Prostate gland (tissue), 2 donors: ENCODE results near the gene PPP1R7. TPM values are rescaled to one million over a fixed set of nuclear protein-coding genes. Genes with fewer than 3 reads are reported as not detected.
A peak's percentile ranks its signal among the peaks of the same experiment; 100 is the strongest.

Experiments used
- DNase-seq: peaks from one replicate; pipeline ENCODE4 v3.0.0-alpha.2; 2019; ENCODE audit warnings: low spot score
- H3K27ac ChIP-seq, 2 donors: fragments of 200-600 bp; sonication (generic); 2 replicates each; pipeline ENCODE4 v1.5.1; 2017 to 2019
- H3K27me3 ChIP-seq: fragments of 200-600 bp; sonication (generic); replicated peaks from 2 replicates; pipeline ENCODE4 v1.5.1; 2019; ENCODE audit not compliant: insufficient read depth
- H3K36me3 ChIP-seq, 2 donors: fragments of 200-600 bp; sonication (generic); 1 replicate in 1 of 2; 2 replicates in 1 of 2; pipeline versions ENCODE4 v1.5.1 to v1.8.1; 2017 to 2019
- H3K4me1 ChIP-seq: fragments of 200-600 bp; sonication (generic); replicated peaks from 2 replicates; pipeline ENCODE4 v1.5.1; 2019
- H3K4me3 ChIP-seq, 2 donors: fragments of 200-600 bp; sonication (generic); 2 replicates each; pipeline ENCODE4 v1.5.1; 2017 to 2019
- H3K9me3 ChIP-seq: fragments of 200-600 bp; sonication (generic); 2 replicates; pipeline ENCODE4 v1.5.1; 2017
- CTCF ChIP-seq, 4 experiments: fragments of 200-600 bp in 2 of 4; fragments of 450-650 bp in 2 of 4; sonication (generic) in 2 of 4; IDR thresholded peaks; 1 replicate in 3 of 4; 2 replicates in 1 of 4; pipeline ENCODE4 v1.5.1; 2016 to 2019; ENCODE audit warnings: antibody characterized with exemption in 4 of 4, mild to moderate bottlenecking in 2 of 4, moderate library complexity in 2 of 4
- POLR2A ChIP-seq: fragments of 450-650 bp; IDR thresholded peaks from one replicate; pipeline ENCODE4 v1.6.1; 2016; ENCODE audit warnings: antibody characterized with exemption, mild to moderate bottlenecking
- POLR2AphosphoS5 ChIP-seq: sonication (generic); formaldehyde crosslinking; IDR thresholded peaks from one replicate; pipeline ENCODE4 v1.6.1; 2017; ENCODE audit warnings: antibody characterized with exemption
- WGBS: methylation state at CpG from one replicate; pipeline ENCODE4 v1.1.5; 2018; 5-methylcytosine and 5-hydroxymethylcytosine counted together
- intact Hi-C: fragments of 100-400 bp; cut with DNase I; formaldehyde crosslinking; loops from one replicate; pipeline ENCODE4 v1.14.2; 2022
- total RNA-seq, 2 donors: library from RNA; depleted of rRNA; stranded (reverse); fragments of >200 nt; gene quantifications; one replicate each; pipeline ENCODE4 v1.1.0, GENCODE V29; 2016

Gene PPP1R7
- total RNA-seq, 2 donors from 2014 or later = 50.0 to 91.3 TPM

DNA sequence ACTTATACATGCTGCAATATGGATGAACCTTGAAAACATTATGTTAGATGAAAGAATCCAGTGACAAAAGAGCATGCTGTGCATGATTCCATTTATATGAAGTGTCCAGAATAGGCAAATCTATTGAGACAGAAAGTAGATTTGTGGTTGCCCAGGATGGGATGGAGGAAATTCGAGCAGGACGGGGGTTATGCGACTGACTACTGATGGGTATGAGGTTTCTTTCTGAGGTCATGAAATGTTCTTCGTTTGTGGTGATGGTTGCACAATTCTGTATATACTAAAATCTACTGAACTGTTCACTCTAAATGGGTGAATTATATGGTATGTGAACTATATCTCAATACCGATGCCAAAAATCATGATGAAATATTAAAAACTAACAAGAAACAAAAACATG lies 29.3 kb upstream of the PPP1R7 start:
- H3K9me3 ChIP-seq = no peaks in the 10 kb centered on the region
- no peak overlapping the region for H3K4me3 ChIP-seq
- no peak overlapping the region for H3K27ac ChIP-seq
- peaks cover 4% of the 10 kb centered on the region for H3K4me1 ChIP-seq
- 93% methylated on average over 5 of the region's 5 CpGs for WGBS
- intact Hi-C loops = no loop called here
- DNase-seq = no peak
- no peaks in the 10 kb centered on the region for H3K36me3 ChIP-seq
- no peak for TF ChIP-seq POLR2A
- TF ChIP-seq CTCF (IDR thresholded peaks at IDR 0.05) = no peak
- no peak for TF ChIP-seq POLR2AphosphoS5
- no peaks in the 10 kb centered on the region for H3K27me3 ChIP-seq

- Histone ChIP-seq H3K36me3 (no peaks in the 10 kb centered on the region), H3K4me3 (no peak overlapping the region), H3K4me1 (peaks cover 4% of the 10 kb centered on the region), H3K9me3 (no peaks in the 10 kb centered on the region), H3K27me3 (no peaks in the 10 kb centered on the region), H3K27ac (no peak overlapping the region)
- 91% methylated on average over 18 of the region's 19 CpGs for whole genome bisulfite sequencing
- no peak for DNase-seq
- no peak for TF ChIP-seq CTCF (IDR thresholded peaks at IDR 0.05)
- no peak for TF ChIP-seq POLR2A
- TF ChIP-seq POLR2AphosphoS5 = no peak
- intact Hi-C loops = no loop called here
Observed at GRCh38 chr2:241122376-241123002, 27.8 kb upstream of the PPP1R7 start.

- Histone ChIP-seq H3K27ac (peak overlapping the region; percentile 44 to 52), H3K9me3 (no peaks in the 10 kb centered on the region), H3K36me3 (no peaks in the 10 kb centered on the region), H3K4me1 (peaks cover 4% of the 10 kb centered on the region), H3K27me3 (no peaks in the 10 kb centered on the region), H3K4me3 (no peak overlapping the region)
- 59% methylated on average over 16 of the region's 16 CpGs for WGBS
- intact Hi-C loops = no loop called here
- peak; percentile 88 for DNase-seq
- TF ChIP-seq CTCF (IDR thresholded peaks at IDR 0.05) = peak in 1 of 4 experiments; percentile 28
- peak; percentile 84 for TF ChIP-seq POLR2AphosphoS5
- TF ChIP-seq POLR2A = no peak
Observed at GRCh38 chr2:241123816-241124536, 26.3 kb upstream of the PPP1R7 start.

GRCh38 chr2:241125626-241126025 lies 24.6 kb upstream of the PPP1R7 start:
- WGBS = 94% methylated on average over 13 of the region's 13 CpGs
- no peak for DNase-seq
- no peaks in the 10 kb centered on the region for H3K9me3 ChIP-seq
- peak overlapping the region in 1 of 2 donors; percentile 43 for H3K27ac ChIP-seq
- no peak overlapping the region for H3K4me3 ChIP-seq
- H3K4me1 ChIP-seq = peaks cover 4% of the 10 kb centered on the region
- intact Hi-C loops = no loop called here
- H3K27me3 ChIP-seq = no peaks in the 10 kb centered on the region
- TF ChIP-seq CTCF (IDR thresholded peaks at IDR 0.05) (no peak), POLR2A (no peak), POLR2AphosphoS5 (no peak)
- H3K36me3 ChIP-seq = no peaks in the 10 kb centered on the region

DNA sequence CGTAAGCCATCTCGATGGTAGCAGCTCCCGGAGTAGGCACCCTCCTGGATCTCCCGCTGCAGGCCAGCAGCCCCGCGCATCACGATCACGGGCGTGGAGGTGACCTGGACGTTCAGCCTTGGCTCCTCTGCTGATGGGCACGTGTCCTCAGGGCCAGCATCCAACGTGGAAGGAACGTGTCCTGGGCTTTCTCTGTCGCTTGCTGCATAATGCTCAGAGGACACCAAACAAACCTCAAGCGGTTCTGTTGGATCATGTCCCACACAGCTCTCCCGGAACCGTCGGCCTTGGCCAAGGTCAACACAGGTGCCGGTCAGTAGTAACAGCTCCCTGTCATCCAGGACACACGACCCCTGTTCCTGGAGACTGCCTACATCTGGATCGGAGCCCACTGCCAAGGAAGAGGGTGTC lies 24.1 kb upstream of the PPP1R7 start:
- no peak overlapping the region for H3K4me3 ChIP-seq
- H3K9me3 ChIP-seq = no peaks in the 10 kb centered on the region
- H3K4me1 ChIP-seq = peaks cover 4% of the 10 kb centered on the region
- no peak for DNase-seq
- TF ChIP-seq CTCF (IDR thresholded peaks at IDR 0.05) = no peak
- TF ChIP-seq POLR2AphosphoS5 = peak; percentile 14
- H3K36me3 ChIP-seq = no peaks in the 10 kb centered on the region
- 76% methylated on average over 21 of the region's 21 CpGs for WGBS
- peak overlapping the region in 1 of 2 donors; percentile 43 for H3K27ac ChIP-seq
- intact Hi-C loops = no loop called here
- no peaks in the 10 kb centered on the region for H3K27me3 ChIP-seq
